ENCODE results near the gene ZNRF1.

Gene ZNRF1

GRCh38 chr16:75026892-75027391, 28.1 kb downstream of the ZNRF1 start:
- no peak overlapping the region for H3K4me3 ChIP-seq (ENCODE audit: low read length)
- no peak for TF ChIP-seq ZNF274 (IDR thresholded peaks at IDR 0.05; ENCODE audit: low read depth, low read length)

DNA sequence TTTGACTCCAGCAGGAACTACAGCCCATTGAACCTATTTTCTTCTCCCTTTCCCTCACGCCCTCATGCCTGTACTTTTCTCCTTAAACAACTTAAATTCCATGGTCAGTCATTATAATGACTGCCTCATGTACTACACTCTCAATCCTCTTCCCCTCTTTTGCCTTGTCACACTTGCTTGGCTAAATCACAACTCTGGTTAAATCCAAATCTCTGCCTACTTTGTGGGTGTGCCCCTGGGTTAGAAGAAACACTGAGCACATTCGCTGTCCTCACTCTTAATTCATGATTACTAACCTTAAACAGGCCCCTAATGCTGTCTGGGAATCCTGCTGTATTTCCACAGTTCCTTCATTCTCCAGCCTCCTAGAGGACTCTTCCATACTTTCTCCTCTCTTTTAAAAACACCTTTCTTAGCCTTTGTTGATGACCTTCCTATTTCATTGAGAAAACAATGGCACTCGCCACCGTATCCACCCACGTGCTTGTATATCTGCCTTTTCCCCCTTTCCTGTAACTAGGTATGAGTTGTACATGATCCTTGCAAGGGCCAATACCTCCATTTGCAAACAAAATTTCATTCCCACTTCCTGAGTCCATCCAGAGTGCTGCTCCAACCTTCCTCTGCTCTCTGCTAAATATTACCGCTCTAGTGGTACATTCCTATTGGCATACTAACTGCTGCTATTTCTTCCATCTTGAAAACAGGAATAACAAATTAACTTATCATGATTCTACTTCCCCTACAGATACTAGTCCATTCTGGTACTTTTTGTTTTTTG, 28.9 kb downstream of the ZNRF1 start:
- H3K4me3 ChIP-seq (ENCODE audit: low read length): no peak overlapping the region
- no peak for TF ChIP-seq ZNF274 (IDR thresholded peaks at IDR 0.05; ENCODE audit: low read depth, low read length)

DNA sequence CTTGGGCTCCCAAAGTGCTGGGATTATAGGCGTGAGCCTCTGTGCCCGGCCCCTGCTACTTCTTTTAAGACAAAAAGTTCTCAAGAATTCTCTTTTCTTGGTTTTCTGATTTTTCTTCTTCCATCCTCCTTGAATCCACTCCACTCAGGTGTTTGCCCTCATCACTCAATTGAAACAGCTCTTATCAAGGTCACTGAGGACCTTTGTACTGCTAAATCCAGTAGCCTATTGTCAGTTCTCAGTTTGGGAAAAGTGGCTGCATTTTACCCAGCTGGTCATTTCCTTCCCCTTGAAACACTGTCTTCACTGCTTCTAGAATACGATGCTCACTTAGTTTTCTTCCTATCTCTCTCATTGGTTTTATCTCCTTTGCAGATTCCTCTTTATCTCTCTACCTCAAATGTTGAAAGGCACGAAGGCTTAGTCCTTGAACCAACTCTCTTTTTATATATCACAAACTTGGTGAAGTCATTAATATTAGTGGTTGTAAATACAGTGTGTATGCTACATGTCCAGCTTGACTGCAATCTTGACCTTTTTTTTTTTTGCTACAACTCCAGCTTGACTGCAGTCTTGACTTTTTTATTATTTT, 29.8 kb downstream of the ZNRF1 start:
- no peak overlapping the region for H3K4me3 ChIP-seq (ENCODE audit: low read length)
- TF ChIP-seq ZNF274 (IDR thresholded peaks at IDR 0.05; ENCODE audit: low read depth, low read length): no peak

DNA sequence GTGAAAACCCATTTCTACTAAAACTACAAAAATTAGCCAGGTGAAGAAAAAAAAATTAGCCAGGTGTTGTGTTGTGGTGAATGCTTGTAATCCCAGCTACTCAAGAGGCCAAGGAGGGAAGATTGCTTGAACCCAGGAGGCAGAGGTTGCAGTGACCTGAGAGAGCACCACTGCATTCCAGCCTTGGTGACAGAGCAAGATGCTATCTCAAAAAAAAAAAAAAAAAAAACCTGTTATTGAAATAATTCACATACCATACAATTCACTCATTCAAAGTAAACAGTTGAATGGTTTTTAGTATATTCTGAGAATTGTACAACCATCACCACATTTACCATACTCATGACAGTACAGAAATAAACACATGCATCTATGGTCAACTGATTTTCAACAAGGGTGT, 31.0 kb downstream of the ZNRF1 start:
- no peak for TF ChIP-seq ZNF274 (IDR thresholded peaks at IDR 0.05; ENCODE audit: low read depth, low read length)
- H3K4me3 ChIP-seq (ENCODE audit: low read length): no peak overlapping the region

- no peak for TF ChIP-seq ZNF274 (IDR thresholded peaks at IDR 0.05; ENCODE audit: low read depth, low read length)
- H3K4me3 ChIP-seq (ENCODE audit: low read length): no peak overlapping the region
Measured at GRCh38 chr16:75032655-75033054, 33.8 kb downstream of the ZNRF1 start.

DNA sequence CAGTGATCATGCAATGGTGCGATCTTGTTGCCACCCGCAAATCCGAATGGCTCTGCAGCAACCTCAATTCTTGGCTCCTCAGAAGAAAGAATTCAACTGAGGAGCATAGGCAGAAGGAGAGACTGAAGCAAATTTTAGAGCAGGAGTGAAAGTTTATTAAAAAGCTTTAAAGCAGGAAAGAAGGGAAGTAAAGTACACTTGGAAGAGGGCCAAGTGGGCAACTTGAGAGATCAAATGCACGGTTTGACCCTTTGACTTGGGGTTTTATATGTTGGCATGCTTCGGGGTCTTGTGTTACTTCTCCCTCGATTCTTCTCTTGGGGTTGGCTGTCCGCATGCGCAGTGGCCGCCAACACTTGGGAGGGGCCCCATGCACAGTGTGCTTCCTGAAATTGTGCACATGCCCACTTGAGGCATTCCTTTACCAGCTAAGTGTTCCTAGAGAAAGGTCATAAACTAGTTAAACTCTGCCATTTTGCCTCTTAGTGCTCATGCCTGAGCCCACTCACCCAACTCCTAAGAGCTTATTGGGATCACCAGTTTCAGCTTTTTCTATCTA, 36.7 kb downstream of the ZNRF1 start:
- TF ChIP-seq ZNF274 (IDR thresholded peaks at IDR 0.05; ENCODE audit: low read depth, low read length): no peak
- no peak overlapping the region for H3K4me3 ChIP-seq (ENCODE audit: low read length)

DNA sequence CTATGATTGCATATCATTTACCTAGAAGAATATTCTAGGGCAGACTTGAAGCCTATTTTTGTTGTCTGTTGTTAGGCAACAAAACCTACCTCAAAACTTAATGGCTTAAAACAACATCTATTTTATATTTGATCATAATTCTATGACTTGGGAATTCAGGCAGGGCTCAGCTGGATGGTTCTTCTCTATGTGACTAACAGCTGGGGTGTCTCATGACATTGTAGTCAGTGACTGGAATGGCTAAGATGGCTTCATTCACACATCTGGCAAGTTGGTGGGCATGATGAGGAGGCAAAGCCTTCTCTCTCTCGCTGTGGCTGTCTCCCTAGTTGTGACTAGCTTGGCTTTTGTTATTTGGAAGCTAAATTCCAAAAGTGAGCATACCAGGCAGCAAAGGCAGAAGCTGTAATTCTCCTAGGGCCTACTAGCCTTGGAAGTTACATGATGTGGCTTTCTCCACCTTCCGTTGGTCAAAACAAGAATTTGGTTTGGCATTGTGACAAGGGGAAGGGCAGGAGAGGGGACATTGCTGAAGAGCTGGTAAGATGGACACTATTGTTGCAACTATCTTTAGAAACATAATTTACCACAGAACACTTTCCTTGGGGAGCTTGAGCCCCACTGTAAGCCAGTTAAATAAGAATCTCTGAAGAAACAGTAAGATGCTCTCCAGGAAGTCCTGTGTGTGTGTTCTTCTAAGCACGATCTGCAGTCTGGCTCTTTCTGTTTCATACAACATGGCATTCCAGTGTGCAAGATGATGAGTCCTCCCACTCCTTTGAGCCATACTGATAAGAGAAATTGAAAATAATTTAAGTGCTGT, 39.4 kb downstream of the ZNRF1 start:
- H3K4me3 ChIP-seq (ENCODE audit: low read length): no peak overlapping the region
- no peak for TF ChIP-seq ZNF274 (IDR thresholded peaks at IDR 0.05; ENCODE audit: low read depth, low read length)

DNA sequence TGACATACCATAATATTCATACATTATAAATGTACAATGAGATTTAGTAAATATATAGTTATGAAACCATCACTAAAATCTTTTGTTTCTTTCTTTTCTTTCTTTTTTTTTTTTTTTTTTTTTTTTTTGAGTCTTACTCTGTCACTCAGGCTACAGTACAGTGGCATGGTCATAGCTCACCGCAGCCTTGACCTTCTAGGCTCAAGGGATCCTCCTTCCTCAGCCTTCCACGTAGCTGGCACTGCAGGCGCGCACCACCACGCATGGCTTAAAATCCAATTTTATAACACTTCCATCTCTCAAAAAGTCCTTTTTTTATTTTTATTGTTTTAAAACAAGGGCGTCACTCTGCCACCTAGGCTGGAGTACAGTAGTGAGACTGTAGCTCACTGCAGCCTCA, 41.1 kb downstream of the ZNRF1 start:
- TF ChIP-seq ZNF274 (IDR thresholded peaks at IDR 0.05; ENCODE audit: low read depth, low read length): no peak
- no peak overlapping the region for H3K4me3 ChIP-seq (ENCODE audit: low read length)

DNA sequence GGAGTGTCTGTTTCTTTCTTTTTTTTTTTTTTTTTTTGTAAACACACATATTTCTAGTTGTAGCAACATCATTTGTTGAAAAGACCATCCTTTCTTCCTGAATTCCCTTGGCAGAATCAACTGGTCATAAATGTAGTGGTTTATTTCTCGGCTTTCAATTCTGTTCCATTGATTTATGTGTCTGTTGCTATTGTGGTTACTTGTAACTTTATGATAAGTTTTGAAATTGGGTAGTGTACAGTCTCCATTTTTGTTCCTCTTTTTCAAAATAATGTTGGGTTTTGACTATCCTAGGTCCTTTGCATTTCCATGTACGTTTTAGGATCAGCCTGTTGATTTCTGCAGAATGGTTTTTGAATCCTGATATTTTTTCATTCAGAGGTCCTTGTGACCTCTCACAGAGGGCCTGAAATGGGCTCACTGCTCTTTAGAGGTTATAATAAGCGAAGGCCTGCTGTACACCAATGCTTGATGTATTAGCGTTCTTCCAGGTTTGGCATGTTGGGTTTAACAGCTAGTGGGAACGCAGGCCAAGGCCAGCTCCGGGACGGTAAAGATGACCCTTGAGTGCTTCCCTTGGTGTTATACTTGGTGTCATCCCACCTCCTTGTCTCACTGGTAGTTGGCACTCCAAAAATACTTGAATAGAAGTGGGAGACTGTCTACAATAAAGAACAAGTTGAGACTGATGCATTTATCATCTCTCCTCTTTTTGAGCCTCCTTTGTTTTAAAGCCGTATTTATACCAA, 43.8 kb downstream of the ZNRF1 start:
- TF ChIP-seq ZNF274 (IDR thresholded peaks at IDR 0.05; ENCODE audit: low read depth, low read length): no peak
- peak overlapping the region; percentile 67; the same call in 1 of the 2 replicates for H3K4me3 ChIP-seq (ENCODE audit: low read length)

- peak overlapping the region; percentile 67; the same call in 1 of the 2 replicates for H3K4me3 ChIP-seq (ENCODE audit: low read length)
- TF ChIP-seq ZNF274 (IDR thresholded peaks at IDR 0.05; ENCODE audit: low read depth, low read length): no peak
Measured at GRCh38 chr16:75043175-75043895, 44.5 kb downstream of the ZNRF1 start.

GRCh38 chr16:75044800-75045361, 46.1 kb downstream of the ZNRF1 start:
- no peak overlapping the region for H3K4me3 ChIP-seq (ENCODE audit: low read length)
- TF ChIP-seq ZNF274 (IDR thresholded peaks at IDR 0.05; ENCODE audit: low read depth, low read length): no peak

GRCh38 chr16:75045424-75045823, 46.6 kb downstream of the ZNRF1 start:
- TF ChIP-seq ZNF274 (IDR thresholded peaks at IDR 0.05; ENCODE audit: low read depth, low read length): no peak
- H3K4me3 ChIP-seq (ENCODE audit: low read length): no peak overlapping the region

- H3K4me3 ChIP-seq (ENCODE audit: low read length): no peak overlapping the region
- no peak for TF ChIP-seq ZNF274 (IDR thresholded peaks at IDR 0.05; ENCODE audit: low read depth, low read length)
Measured at GRCh38 chr16:75048054-75048453, 49.2 kb downstream of the ZNRF1 start.
